Measurements from ENCODE around the gene GBX2.

- TF ChIP-seq, protein P1, sequence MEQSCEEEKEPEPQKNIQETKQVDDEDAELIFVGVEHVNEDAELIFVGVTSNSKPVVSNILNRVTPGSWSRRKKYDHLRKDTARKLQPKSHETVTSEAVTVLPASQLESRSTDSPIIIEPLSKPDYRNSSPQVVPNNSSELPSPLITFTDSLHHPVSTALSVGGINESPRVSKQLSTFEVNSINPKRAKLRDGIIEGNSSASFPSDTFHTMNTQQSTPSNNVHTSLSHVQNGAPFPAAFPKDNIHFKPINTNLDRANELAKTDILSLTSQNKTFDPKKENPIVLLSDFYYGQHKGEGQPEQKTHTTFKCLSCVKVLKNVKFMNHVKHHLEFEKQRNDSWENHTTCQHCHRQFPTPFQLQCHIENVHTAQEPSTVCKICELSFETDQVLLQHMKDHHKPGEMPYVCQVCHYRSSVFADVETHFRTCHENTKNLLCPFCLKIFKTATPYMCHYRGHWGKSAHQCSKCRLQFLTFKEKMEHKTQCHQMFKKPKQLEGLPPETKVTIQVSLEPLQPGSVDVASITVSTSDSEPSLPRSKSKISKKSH (CRISPR knock-in tag; IDR thresholded peaks at IDR 0.05): no peak
- no peak for TF ChIP-seq SRSF9 (IDR thresholded peaks at IDR 0.05; ENCODE audit: borderline replicate concordance, low read depth, low read length)
- no peak for TF ChIP-seq SMC3 (conservative IDR thresholded peaks at IDR 0.05; ENCODE audit: insufficient read depth, low read depth, low read length)
- no peak for TF ChIP-seq ZC3H8 (IDR thresholded peaks at IDR 0.05)
- no peak for TF ChIP-seq BMI1 (IDR thresholded peaks at IDR 0.05; ENCODE audit: low read length)
- TF ChIP-seq HDAC1 (IDR thresholded peaks at IDR 0.05): no peak
- TF ChIP-seq CTCF (IDR thresholded peaks at IDR 0.05 in 2 of 3, conservative IDR thresholded peaks at IDR 0.05 in 1 of 3; ENCODE audit: insufficient read depth in 2 of 3, low read depth in 1 of 3, low read length in 3 of 3): no peak
- TF ChIP-seq POLR2AphosphoS2 (IDR thresholded peaks at IDR 0.05; ENCODE audit: low read length): no peak
- TF ChIP-seq, protein P2, sequence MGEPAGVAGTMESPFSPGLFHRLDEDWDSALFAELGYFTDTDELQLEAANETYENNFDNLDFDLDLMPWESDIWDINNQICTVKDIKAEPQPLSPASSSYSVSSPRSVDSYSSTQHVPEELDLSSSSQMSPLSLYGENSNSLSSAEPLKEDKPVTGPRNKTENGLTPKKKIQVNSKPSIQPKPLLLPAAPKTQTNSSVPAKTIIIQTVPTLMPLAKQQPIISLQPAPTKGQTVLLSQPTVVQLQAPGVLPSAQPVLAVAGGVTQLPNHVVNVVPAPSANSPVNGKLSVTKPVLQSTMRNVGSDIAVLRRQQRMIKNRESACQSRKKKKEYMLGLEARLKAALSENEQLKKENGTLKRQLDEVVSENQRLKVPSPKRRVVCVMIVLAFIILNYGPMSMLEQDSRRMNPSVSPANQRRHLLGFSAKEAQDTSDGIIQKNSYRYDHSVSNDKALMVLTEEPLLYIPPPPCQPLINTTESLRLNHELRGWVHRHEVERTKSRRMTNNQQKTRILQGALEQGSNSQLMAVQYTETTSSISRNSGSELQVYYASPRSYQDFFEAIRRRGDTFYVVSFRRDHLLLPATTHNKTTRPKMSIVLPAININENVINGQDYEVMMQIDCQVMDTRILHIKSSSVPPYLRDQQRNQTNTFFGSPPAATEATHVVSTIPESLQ (CRISPR knock-in tag; IDR thresholded peaks at IDR 0.05): no peak
- no peak for TF ChIP-seq POLR2A (conservative IDR thresholded peaks at IDR 0.05)
- TF ChIP-seq, protein P3, sequence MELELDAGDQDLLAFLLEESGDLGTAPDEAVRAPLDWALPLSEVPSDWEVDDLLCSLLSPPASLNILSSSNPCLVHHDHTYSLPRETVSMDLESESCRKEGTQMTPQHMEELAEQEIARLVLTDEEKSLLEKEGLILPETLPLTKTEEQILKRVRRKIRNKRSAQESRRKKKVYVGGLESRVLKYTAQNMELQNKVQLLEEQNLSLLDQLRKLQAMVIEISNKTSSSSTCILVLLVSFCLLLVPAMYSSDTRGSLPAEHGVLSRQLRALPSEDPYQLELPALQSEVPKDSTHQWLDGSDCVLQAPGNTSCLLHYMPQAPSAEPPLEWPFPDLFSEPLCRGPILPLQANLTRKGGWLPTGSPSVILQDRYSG (tag; conservative IDR thresholded peaks at IDR 0.05; ENCODE audit: low read depth): no peak
- TF ChIP-seq TCF7L2 (IDR thresholded peaks at IDR 0.05; ENCODE audit: low read depth, low read length): no peak
- TF ChIP-seq, protein P4, sequence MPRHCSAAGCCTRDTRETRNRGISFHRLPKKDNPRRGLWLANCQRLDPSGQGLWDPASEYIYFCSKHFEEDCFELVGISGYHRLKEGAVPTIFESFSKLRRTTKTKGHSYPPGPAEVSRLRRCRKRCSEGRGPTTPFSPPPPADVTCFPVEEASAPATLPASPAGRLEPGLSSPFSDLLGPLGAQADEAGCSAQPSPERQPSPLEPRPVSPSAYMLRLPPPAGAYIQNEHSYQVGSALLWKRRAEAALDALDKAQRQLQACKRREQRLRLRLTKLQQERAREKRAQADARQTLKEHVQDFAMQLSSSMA (CRISPR knock-in tag; IDR thresholded peaks at IDR 0.05): no peak
- no peak for TF ChIP-seq POLR2AphosphoS5 (IDR thresholded peaks at IDR 0.05; ENCODE audit: control insufficient read depth, insufficient read depth, low read depth, low read length)
These were observed 10.8 kb downstream of the GBX2 start for GRCh38 chr2:236157366-236157765.

Measured in K562 (cell line).